PC-9 (cell line): ENCODE results near the gene AK3. TPM values are rescaled to one million over a fixed set of nuclear protein-coding genes. Genes with fewer than 3 reads are reported as not detected.
"Not testable (repeated sequence)": the region's sequence is repeated elsewhere in the genome, so short reads cannot be mapped to it uniquely, and the experiment has no call there.

Experiments
- BruUV-seq: library from RNA; stranded (reverse); fragments of 400-500 nt; replicated peaks from 2 replicates; lab custom pipeline; 2021; lab: Mats Ljungman, UMichigan
- CTCF ChIA-PET: fragments of 300-600 bp; sonication (Branson Sonifier 250); formaldehyde crosslinking; loops from one replicate; lab custom pipeline; 2022; ENCODE audit warnings: antibody characterized with exemption; lab: Charles Lee
- POLR2A ChIA-PET: fragments of 300-600 bp; sonication (Branson Sonifier 250); formaldehyde crosslinking; loops from one replicate; lab custom pipeline; 2022; ENCODE audit warnings: antibody characterized with exemption; ENCODE audit not compliant: unreplicated experiment; lab: Charles Lee
- DNase-seq, 2 experiments: peaks; one replicate each; pipeline versions ENCODE4 v3.0.0 to v3.0.0-alpha.2; 2015 to 2022; ENCODE audit warnings: mixed read lengths in 1 of 2
- H2AFZ ChIP-seq: fragments of 200-600 bp; sonication (generic); 2 replicates; pipeline ENCODE4 v1.8.1; 2017; ENCODE audit warnings: antibody characterized with exemption
- H3F3A ChIP-seq: fragments of 200-600 bp; sonication (generic); 2 replicates; pipeline ENCODE4 v1.8.1; 2017; ENCODE audit warnings: antibody characterized with exemption, mild to moderate bottlenecking, low read depth; ENCODE audit not compliant: insufficient read depth
- H3K27ac ChIP-seq: fragments of 200-600 bp; sonication (generic); 2 replicates; pipeline ENCODE4 v1.6.1; 2016; ENCODE audit warnings: mixed run types
- H3K27me3 ChIP-seq: fragments of 200-600 bp; sonication (generic); 2 replicates; pipeline ENCODE4 v1.6.1; 2016; ENCODE audit warnings: low read depth, mixed run types; ENCODE audit not compliant: insufficient read depth
- H3K36me3 ChIP-seq: fragments of 200-600 bp; sonication (generic); 2 replicates; pipeline ENCODE4 v1.6.1; 2016; ENCODE audit warnings: low read depth, mixed run types
- H3K4me1 ChIP-seq: fragments of 200-600 bp; sonication (generic); replicated peaks from 2 replicates; pipeline ENCODE4 v1.6.1; 2016; ENCODE audit warnings: mixed run types; ENCODE audit not compliant: insufficient read depth
- H3K4me2 ChIP-seq: fragments of 200-600 bp; sonication (generic); 2 replicates; pipeline ENCODE4 v1.6.1; 2017; ENCODE audit warnings: mixed run types
- H3K4me3 ChIP-seq: fragments of 200-600 bp; sonication (generic); 2 replicates; pipeline ENCODE4 v1.6.1; 2016; ENCODE audit warnings: mixed run types
- H3K79me2 ChIP-seq: fragments of 200-600 bp; sonication (generic); 2 replicates; pipeline ENCODE4 v1.6.1; 2017; ENCODE audit warnings: low read depth, mixed run types
- H3K9me2 ChIP-seq: fragments of 200-600 bp; sonication (generic); 2 replicates; pipeline ENCODE4 v1.8.1; 2017; ENCODE audit warnings: mild to moderate bottlenecking; ENCODE audit not compliant: insufficient read depth
- H3K9me3 ChIP-seq: fragments of 200-600 bp; sonication (generic); 2 replicates; pipeline ENCODE4 v1.8.1; 2016; ENCODE audit warnings: low read depth; ENCODE audit not compliant: insufficient read depth
- H4K20me1 ChIP-seq: fragments of 200-600 bp; sonication (generic); 2 replicates; pipeline ENCODE4 v1.8.1; 2017; ENCODE audit not compliant: insufficient read depth
- EZH2 ChIP-seq: fragments of 200-600 bp; sonication (generic); IDR thresholded peaks from 2 replicates; pipeline ENCODE4 v1.8.0; 2017; ENCODE audit warnings: antibody characterized with exemption, low read depth
- intact Hi-C: fragments of 100-400 bp; cut with micrococcal nuclease; formaldehyde crosslinking; loops from one replicate; pipeline ENCODE4 v1.10.0; 2022; ENCODE audit not compliant: unreplicated experiment
- total RNA-seq: library from RNA; stranded (reverse); gene quantifications from 2 replicates; pipeline ENCODE4 v1.2.3, GENCODE V29; 2021
- TF ChIP-seq, protein P1 (sequence below): fragments of 200-600 bp; sonication (generic); conservative IDR thresholded peaks from 2 replicates; pipeline ENCODE4 v1.6.1; 2017; ENCODE audit warnings: mixed run types, antibody characterized with exemption, mild to moderate bottlenecking, moderate library complexity

The AK3 gene
- total RNA-seq, 1 experiment from 2014 or later, result 36.2 TPM

DNA sequence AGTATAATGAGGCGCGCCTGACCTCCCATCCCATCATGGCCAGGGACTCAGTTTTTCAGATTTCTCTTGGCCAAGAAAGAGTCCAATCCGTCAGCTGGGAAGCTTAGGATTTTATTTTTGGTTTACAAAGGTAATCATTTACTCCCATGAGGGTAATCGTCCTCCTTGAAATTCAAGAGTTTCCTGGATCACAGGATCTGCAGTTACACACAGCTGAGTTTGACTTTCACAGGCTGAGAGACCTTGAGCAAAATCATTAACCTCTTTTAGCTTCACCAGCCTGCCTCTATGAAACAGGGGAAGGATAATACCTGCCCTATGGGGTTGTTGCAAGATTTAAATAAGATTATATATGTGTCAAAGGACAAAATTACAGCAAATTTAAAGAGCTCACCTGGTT, 15.4 kb upstream of the AK3 start:
- H2AFZ ChIP-seq, result no peak overlapping the region
- no TSS peak for BruUV-seq
- H3K27me3 ChIP-seq, result no peaks in the 10 kb centered on the region
- no peaks in the 10 kb centered on the region for H3K9me2 ChIP-seq
- H3K4me2 ChIP-seq, result no peak overlapping the region
- no peaks in the 10 kb centered on the region for H3K36me3 ChIP-seq
- DNase-seq, result no peak
- no peaks in the 10 kb centered on the region for H3K79me2 ChIP-seq
- TF ChIP-seq, protein P1, sequence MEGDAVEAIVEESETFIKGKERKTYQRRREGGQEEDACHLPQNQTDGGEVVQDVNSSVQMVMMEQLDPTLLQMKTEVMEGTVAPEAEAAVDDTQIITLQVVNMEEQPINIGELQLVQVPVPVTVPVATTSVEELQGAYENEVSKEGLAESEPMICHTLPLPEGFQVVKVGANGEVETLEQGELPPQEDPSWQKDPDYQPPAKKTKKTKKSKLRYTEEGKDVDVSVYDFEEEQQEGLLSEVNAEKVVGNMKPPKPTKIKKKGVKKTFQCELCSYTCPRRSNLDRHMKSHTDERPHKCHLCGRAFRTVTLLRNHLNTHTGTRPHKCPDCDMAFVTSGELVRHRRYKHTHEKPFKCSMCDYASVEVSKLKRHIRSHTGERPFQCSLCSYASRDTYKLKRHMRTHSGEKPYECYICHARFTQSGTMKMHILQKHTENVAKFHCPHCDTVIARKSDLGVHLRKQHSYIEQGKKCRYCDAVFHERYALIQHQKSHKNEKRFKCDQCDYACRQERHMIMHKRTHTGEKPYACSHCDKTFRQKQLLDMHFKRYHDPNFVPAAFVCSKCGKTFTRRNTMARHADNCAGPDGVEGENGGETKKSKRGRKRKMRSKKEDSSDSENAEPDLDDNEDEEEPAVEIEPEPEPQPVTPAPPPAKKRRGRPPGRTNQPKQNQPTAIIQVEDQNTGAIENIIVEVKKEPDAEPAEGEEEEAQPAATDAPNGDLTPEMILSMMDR, result no peak
- TF ChIP-seq EZH2, result no peak
- H3K27ac ChIP-seq, result no peak overlapping the region
- H3F3A ChIP-seq, result no peaks in the 10 kb centered on the region
- H3K4me1 ChIP-seq, result no peaks in the 10 kb centered on the region
- H4K20me1 ChIP-seq, result no peaks in the 10 kb centered on the region
- ChIA-PET CTCF (no interaction called here), POLR2A (no interaction called here)
- no peak overlapping the region for H3K4me3 ChIP-seq
- no peaks in the 10 kb centered on the region for H3K9me3 ChIP-seq
- intact Hi-C loops, result loop anchor here (5.0 kb wide), 1 partner anchor 681 kb away; the partner anchor contains the start of gene PLGRKT

DNA sequence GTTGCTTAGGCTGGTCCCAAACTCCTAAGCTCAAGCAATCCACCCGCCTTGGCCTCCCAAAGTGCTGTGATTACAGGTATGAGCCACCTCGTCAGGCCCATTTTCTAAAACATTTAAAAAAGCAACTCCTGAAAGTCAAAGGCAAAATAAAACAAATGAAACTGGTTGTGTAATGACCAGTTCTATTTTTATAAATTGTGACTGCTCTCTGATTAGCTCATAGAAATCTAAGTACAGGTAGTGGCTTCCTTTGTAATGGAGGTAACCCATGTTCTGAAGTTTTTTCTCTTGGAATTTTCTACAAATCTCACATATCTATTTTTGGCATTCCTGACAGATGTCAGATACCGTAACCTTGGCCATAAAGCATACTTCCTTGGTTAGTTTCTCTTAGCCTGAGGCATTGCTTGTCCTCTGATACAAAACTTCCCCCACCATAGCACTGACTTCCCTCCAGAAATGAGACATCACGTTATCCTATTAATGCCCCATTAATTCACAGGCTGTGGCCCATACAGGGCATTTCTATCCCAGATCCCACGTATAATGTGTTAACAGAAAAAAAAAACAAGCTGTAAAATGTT, 14.1 kb upstream of the AK3 start:
- no peaks in the 10 kb centered on the region for H3K36me3 ChIP-seq
- H4K20me1 ChIP-seq, result no peaks in the 10 kb centered on the region
- CTCF ChIA-PET, result interaction anchor here (0.6 kb wide), 1 partner anchor 8 kb away, joined by 3 read pairs; no protein-coding TSS in a partner anchor
- POLR2A ChIA-PET, result no interaction called here
- H3K79me2 ChIP-seq, result no peaks in the 10 kb centered on the region
- no peak for TF ChIP-seq EZH2
- TF ChIP-seq, protein P1, result no peak
- no peak overlapping the region for H3K4me3 ChIP-seq
- no peaks in the 10 kb centered on the region for H3K4me1 ChIP-seq
- no TSS peak for BruUV-seq
- H3K9me3 ChIP-seq, result no peaks in the 10 kb centered on the region
- H3F3A ChIP-seq, result no peaks in the 10 kb centered on the region
- H3K9me2 ChIP-seq, result no peaks in the 10 kb centered on the region
- H3K4me2 ChIP-seq, result no peak overlapping the region
- no peaks in the 10 kb centered on the region for H3K27me3 ChIP-seq
- no peak for DNase-seq
- no peak overlapping the region for H3K27ac ChIP-seq
- intact Hi-C loops, result loop anchor here (5.0 kb wide), 1 partner anchor 682 kb away; the partner anchor contains the start of gene PLGRKT
- H2AFZ ChIP-seq, result no peak overlapping the region

DNA sequence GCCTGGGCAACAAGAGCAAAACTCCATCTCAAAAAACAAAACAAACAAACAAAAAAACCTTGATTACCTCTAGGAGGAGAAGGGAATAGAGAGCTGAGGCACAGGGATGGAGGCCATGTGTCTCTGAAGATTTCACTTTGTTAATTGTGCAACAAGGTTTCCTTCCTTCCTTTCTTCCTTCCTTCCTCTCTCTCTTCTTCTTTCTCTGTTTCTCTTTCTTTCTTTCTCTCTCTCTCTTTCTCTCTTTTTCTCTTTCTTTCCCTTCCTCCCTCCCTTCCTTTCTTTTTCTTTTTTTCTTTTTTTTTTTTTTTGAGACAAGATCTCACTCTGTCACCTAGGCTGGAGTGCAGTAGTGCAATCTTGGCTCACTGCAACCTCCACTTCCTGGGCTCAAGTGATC, 13.5 kb upstream of the AK3 start:
- H3K9me2 ChIP-seq, H3K36me3 ChIP-seq, H3K9me3 ChIP-seq, H3K4me1 ChIP-seq, H3K4me2 ChIP-seq, H4K20me1 ChIP-seq, H2AFZ ChIP-seq, H3K27ac ChIP-seq, H3K4me3 ChIP-seq, intact Hi-C loops, BruUV-seq, H3F3A ChIP-seq, H3K27me3 ChIP-seq, H3K79me2 ChIP-seq, DNase-seq: not testable (repeated sequence)
- CTCF ChIA-PET, result interaction anchor here (0.6 kb wide), 1 partner anchor 8 kb away, joined by 3 read pairs; no protein-coding TSS in a partner anchor
- POLR2A ChIA-PET, result interaction anchor here (0.7 kb wide), 1 partner anchor 1394 kb away, joined by 5 read pairs; no protein-coding TSS in a partner anchor
